Glutamatergic neuron (in vitro differentiated cells): ENCODE results near the gene NNAT. TPM values are rescaled to one million over a fixed set of nuclear protein-coding genes. Genes with fewer than 3 reads are reported as not detected.

ENCODE experiments used
- DNase-seq: peaks from one replicate; pipeline ENCODE4 v3.0.0; 2022
- H3K27ac Mint-ChIP-seq: one replicate; pipeline ENCODE4 v1.8.0; 2020; ENCODE audit warnings: mild to moderate bottlenecking, mixed read lengths, inconsistent platforms; ENCODE audit not compliant: unreplicated experiment
- H3K27me3 Mint-ChIP-seq: one replicate; pipeline ENCODE4 v1.8.0; 2020; ENCODE audit warnings: mild to moderate bottlenecking, moderate library complexity, mixed read lengths, inconsistent platforms; ENCODE audit not compliant: unreplicated experiment
- H3K36me3 Mint-ChIP-seq: one replicate; pipeline ENCODE4 v1.8.0; 2020; ENCODE audit warnings: mild to moderate bottlenecking, mixed read lengths, inconsistent platforms; ENCODE audit not compliant: unreplicated experiment
- H3K4me1 Mint-ChIP-seq: one replicate; pipeline ENCODE4 v1.8.0; 2020; ENCODE audit warnings: mild to moderate bottlenecking, low read depth, mixed read lengths, inconsistent platforms; ENCODE audit not compliant: unreplicated experiment
- H3K4me3 Mint-ChIP-seq: one replicate; pipeline ENCODE4 v1.8.0; 2020; ENCODE audit warnings: mild to moderate bottlenecking, mixed read lengths, inconsistent platforms; ENCODE audit not compliant: unreplicated experiment
- H3K9me3 Mint-ChIP-seq: one replicate; pipeline ENCODE4 v1.8.0; 2020; ENCODE audit warnings: mild to moderate bottlenecking, moderate library complexity, mixed read lengths, inconsistent platforms; ENCODE audit not compliant: unreplicated experiment
- total RNA-seq: library from RNA; stranded (reverse); fragmentation: NEBNext Ultra II Directional; extraction: Animal tissue kit (Norgen Biotek cat#: 25700); gene quantifications from one replicate; pipeline ENCODE4 v1.2.1, GENCODE V29; 2021; ENCODE audit not compliant: unreplicated experiment
- TF ChIP-seq, protein P1 (sequence below): fragments of 200-600 bp; sonication (generic); IDR thresholded peaks from one replicate; pipeline ENCODE4 v1.5.0; 2021; ENCODE audit not compliant: partially characterized antibody, unreplicated experiment

Gene NNAT
- total RNA-seq, 1 donor from 2014 or later: 1,047 TPM

DNA sequence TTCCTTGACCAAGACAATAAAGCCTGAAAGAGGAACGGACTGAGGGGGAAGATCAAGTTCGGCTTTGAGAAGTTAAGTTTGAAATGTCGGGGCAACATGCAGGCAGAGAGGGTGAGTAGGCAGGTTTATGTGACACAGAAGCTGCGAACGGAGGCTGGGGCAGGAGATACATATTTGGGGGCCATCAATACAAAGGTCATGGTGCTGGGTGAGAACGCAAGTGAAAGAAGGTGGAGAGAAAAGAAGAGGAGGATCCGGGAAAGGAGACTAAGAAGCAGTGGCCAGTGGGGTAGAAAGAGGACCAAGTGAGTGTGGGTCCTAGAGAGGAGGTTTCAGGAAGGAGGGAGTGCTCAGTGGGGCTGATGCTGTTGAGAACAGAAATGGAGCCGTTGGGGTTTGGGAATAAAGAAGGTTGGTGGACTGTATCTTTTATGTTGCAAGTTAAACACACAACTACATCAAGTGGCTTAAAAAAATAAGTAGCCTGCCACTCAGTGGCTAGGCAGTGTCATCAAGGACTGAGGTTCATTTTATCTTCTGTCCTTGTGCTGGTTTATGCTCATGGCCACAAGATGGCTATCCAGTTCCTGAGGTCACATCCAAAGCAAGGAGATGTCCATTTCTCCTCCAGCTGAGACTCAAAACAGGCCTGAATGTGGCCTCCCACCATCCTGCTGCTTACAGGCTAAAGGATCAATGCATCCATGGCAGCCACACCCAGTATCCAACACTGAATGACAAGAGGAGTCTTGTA is 8.3 kb downstream of the NNAT start:
- DNase-seq: no peak
- peaks cover 2% of the 10 kb centered on the region for H3K27me3 Mint-ChIP-seq
- H3K36me3 Mint-ChIP-seq: no peaks in the 10 kb centered on the region
- TF ChIP-seq, protein P1, sequence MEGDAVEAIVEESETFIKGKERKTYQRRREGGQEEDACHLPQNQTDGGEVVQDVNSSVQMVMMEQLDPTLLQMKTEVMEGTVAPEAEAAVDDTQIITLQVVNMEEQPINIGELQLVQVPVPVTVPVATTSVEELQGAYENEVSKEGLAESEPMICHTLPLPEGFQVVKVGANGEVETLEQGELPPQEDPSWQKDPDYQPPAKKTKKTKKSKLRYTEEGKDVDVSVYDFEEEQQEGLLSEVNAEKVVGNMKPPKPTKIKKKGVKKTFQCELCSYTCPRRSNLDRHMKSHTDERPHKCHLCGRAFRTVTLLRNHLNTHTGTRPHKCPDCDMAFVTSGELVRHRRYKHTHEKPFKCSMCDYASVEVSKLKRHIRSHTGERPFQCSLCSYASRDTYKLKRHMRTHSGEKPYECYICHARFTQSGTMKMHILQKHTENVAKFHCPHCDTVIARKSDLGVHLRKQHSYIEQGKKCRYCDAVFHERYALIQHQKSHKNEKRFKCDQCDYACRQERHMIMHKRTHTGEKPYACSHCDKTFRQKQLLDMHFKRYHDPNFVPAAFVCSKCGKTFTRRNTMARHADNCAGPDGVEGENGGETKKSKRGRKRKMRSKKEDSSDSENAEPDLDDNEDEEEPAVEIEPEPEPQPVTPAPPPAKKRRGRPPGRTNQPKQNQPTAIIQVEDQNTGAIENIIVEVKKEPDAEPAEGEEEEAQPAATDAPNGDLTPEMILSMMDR: no peak
- H3K4me3 Mint-ChIP-seq: peak overlapping the region; percentile 41
- no peak overlapping the region for H3K27ac Mint-ChIP-seq
- peaks cover 7% of the 10 kb centered on the region for H3K9me3 Mint-ChIP-seq
- H3K4me1 Mint-ChIP-seq: peaks cover 26% of the 10 kb centered on the region

DNA sequence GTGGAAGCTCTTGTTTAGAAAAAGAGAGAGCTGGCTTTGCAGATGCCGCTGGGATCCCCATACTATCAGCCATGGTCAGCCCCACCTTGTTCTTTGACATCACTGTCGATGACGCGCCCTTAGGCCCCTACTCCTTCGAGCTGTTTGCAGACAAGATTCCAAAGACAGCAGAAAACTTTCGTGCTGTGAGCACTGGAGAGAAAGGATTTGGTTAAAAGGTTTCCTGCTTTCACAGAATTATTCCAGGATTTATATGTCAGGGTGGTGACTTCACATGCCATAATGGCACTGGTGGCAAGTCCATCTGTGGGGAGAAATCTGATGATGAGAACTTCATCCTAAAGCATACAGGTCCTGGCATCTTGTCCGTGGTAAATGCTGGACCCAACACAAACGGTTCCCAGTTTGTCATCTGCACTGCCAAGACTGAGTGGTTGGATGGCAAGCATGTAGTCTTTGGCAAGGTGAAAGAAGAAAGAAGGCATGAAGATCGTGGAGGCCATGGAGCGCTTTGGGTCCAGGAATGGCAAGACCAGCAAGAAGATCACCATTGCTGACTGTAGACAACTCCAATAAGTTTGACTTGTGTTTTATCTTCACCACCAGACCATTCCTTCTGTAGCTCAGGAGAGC is 9.0 kb downstream of the NNAT start:
- Mint-ChIP-seq H3K27me3 (peaks cover 2% of the 10 kb centered on the region), H3K36me3 (no peaks in the 10 kb centered on the region), H3K9me3 (peaks cover 7% of the 10 kb centered on the region), H3K27ac (no peak overlapping the region), H3K4me1 (peaks cover 24% of the 10 kb centered on the region), H3K4me3 (no peak overlapping the region)
- no peak for DNase-seq
- TF ChIP-seq, protein P1: no peak

DNA sequence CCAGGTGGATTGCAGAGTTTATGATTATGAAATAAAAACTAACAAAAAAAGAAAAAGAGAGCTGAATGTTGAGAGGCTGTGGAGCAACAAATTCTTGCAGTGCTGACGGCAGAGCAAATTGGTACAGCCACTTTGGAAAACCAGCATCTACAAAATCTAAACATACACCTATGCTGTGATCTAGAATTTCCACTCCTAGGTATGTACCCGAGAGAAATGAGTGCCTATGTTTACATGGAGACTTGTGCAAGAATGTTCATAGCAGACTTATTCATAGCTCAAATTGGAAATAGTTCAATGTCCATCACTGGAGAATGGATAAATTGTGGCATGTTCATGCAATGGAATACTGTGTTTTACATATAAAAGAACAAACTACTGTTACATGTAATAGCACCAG is 9.6 kb downstream of the NNAT start:
- no peak for DNase-seq
- TF ChIP-seq, protein P1: no peak
- peaks cover 7% of the 10 kb centered on the region for H3K9me3 Mint-ChIP-seq
- H3K36me3 Mint-ChIP-seq: no peaks in the 10 kb centered on the region
- peaks cover 2% of the 10 kb centered on the region for H3K27me3 Mint-ChIP-seq
- no peak overlapping the region for H3K4me3 Mint-ChIP-seq
- peaks cover 18% of the 10 kb centered on the region for H3K4me1 Mint-ChIP-seq
- H3K27ac Mint-ChIP-seq: no peak overlapping the region

DNA sequence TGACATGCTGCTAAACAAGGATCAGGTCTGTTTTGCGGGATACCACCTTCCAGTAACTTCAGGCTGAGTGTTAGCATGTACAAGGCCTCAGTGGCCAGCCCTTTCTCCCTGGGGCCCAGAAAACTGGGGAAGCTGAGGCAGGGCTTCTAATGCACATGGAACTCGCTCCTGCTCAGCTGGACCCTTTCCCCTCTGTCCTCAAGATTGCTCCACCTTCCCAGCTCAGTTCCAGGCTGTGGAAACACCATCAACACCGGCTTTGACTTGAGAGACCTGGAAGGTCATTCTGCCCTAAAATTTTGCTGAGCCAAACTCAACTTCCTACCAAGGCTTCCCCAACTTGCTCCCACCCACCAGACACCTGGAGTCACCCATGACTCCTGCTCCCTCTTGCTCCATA is 10.8 kb downstream of the NNAT start:
- no peak for DNase-seq
- Mint-ChIP-seq H3K4me1 (peaks cover 11% of the 10 kb centered on the region), H3K27ac (no peak overlapping the region), H3K27me3 (peaks cover 2% of the 10 kb centered on the region), H3K4me3 (no peak overlapping the region), H3K9me3 (peaks cover 7% of the 10 kb centered on the region), H3K36me3 (no peaks in the 10 kb centered on the region)
- TF ChIP-seq, protein P1: no peak

DNA sequence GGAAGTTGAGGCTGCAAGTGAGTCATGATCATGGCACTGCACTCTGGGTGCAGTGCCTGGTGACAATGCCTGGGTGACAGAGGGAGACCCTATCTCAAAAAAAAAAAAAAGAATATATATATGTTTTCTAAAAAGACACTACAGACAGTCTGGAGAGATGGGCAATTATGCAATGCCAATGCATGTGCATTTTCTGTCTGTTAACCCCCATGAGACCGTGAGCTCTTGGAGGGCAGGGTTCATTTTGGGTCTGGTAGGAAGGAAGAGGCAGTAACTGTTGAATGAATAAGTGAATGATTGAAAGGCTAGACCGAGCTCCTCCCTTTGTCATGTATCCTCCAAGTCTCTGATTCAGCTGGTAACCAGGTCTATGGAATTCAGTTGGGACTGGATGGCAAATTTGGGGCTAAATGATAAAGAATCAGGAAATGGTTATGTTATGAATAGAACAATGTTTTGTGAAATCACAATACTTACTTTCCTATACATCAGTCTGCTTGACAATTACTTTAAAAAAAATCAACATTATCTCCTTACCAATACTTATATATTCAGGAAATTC is 12.2 kb downstream of the NNAT start:
- no peak overlapping the region for H3K4me3 Mint-ChIP-seq
- DNase-seq: no peak
- H3K9me3 Mint-ChIP-seq: peaks cover 4% of the 10 kb centered on the region
- H3K27ac Mint-ChIP-seq: no peak overlapping the region
- no peaks in the 10 kb centered on the region for H3K36me3 Mint-ChIP-seq
- H3K27me3 Mint-ChIP-seq: no peaks in the 10 kb centered on the region
- TF ChIP-seq, protein P1: no peak
- H3K4me1 Mint-ChIP-seq: peaks cover 16% of the 10 kb centered on the region
